ENCODE measurements around the gene TKFC.
A peak's percentile ranks its signal among the peaks of the same experiment; 100 is the strongest.

Gene TKFC

GRCh38 chr11:61295596-61295926 lies 37.5 kb upstream of the TKFC start:
- H3K27ac ChIP-seq, result no peak overlapping the region
- peaks cover 63% of the 10 kb centered on the region for H3K4me1 ChIP-seq (ENCODE audit: low read depth, poor library complexity, severe bottlenecking)
- H3K4me2 ChIP-seq, result peak overlapping the region; percentile 83; the same call in 1 of the 2 replicates
- TF ChIP-seq, protein P1, sequence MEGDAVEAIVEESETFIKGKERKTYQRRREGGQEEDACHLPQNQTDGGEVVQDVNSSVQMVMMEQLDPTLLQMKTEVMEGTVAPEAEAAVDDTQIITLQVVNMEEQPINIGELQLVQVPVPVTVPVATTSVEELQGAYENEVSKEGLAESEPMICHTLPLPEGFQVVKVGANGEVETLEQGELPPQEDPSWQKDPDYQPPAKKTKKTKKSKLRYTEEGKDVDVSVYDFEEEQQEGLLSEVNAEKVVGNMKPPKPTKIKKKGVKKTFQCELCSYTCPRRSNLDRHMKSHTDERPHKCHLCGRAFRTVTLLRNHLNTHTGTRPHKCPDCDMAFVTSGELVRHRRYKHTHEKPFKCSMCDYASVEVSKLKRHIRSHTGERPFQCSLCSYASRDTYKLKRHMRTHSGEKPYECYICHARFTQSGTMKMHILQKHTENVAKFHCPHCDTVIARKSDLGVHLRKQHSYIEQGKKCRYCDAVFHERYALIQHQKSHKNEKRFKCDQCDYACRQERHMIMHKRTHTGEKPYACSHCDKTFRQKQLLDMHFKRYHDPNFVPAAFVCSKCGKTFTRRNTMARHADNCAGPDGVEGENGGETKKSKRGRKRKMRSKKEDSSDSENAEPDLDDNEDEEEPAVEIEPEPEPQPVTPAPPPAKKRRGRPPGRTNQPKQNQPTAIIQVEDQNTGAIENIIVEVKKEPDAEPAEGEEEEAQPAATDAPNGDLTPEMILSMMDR (conservative IDR thresholded peaks at IDR 0.05; ENCODE audit: low read depth, low read length), result no peak
- no peaks in the 10 kb centered on the region for H3K27me3 ChIP-seq (ENCODE audit: insufficient read depth, low read depth)
- no peaks in the 10 kb centered on the region for H3K36me3 ChIP-seq (ENCODE audit: insufficient read depth)
- H3K4me3 ChIP-seq (IDR thresholded peaks at IDR 0.05; ENCODE audit: insufficient read depth, low read depth, low read length), result no peak overlapping the region
- no peaks in the 10 kb centered on the region for H3K79me2 ChIP-seq (ENCODE audit: insufficient read depth, low read depth)
- H4K20me1 ChIP-seq (ENCODE audit: insufficient read depth), result no peaks in the 10 kb centered on the region
- H3K9ac ChIP-seq, result no peak overlapping the region
- H2AFZ ChIP-seq (ENCODE audit: low read depth), result no peak overlapping the region

- H3K4me1 ChIP-seq (ENCODE audit: low read depth, poor library complexity, severe bottlenecking), result peaks cover 65% of the 10 kb centered on the region
- no peaks in the 10 kb centered on the region for H3K36me3 ChIP-seq (ENCODE audit: insufficient read depth)
- peak overlapping the region; percentile 43 for H3K4me2 ChIP-seq
- no peak overlapping the region for H2AFZ ChIP-seq (ENCODE audit: low read depth)
- no peaks in the 10 kb centered on the region for H4K20me1 ChIP-seq (ENCODE audit: insufficient read depth)
- TF ChIP-seq, protein P1 (conservative IDR thresholded peaks at IDR 0.05; ENCODE audit: low read depth, low read length), result no peak
- H3K4me3 ChIP-seq (IDR thresholded peaks at IDR 0.05; ENCODE audit: insufficient read depth, low read depth, low read length), result no peak overlapping the region
- H3K27ac ChIP-seq, result peak overlapping the region; percentile 42; the same call in 1 of the 2 replicates
- no peaks in the 10 kb centered on the region for H3K27me3 ChIP-seq (ENCODE audit: insufficient read depth, low read depth)
- H3K9ac ChIP-seq, result no peak overlapping the region
- H3K79me2 ChIP-seq (ENCODE audit: insufficient read depth, low read depth), result no peaks in the 10 kb centered on the region
These were observed 35.7 kb upstream of the TKFC start for GRCh38 chr11:61297341-61297740.

GRCh38 chr11:61297746-61298145 lies 35.3 kb upstream of the TKFC start:
- Histone ChIP-seq H4K20me1 (ENCODE audit: insufficient read depth) (no peaks in the 10 kb centered on the region), H3K36me3 (ENCODE audit: insufficient read depth) (no peaks in the 10 kb centered on the region), H3K27ac (peak overlapping the region; percentile 42), H3K4me2 (peak overlapping the region; percentile 43), H3K27me3 (ENCODE audit: insufficient read depth, low read depth) (no peaks in the 10 kb centered on the region), H2AFZ (ENCODE audit: low read depth) (no peak overlapping the region), H3K79me2 (ENCODE audit: insufficient read depth, low read depth) (no peaks in the 10 kb centered on the region), H3K4me1 (ENCODE audit: low read depth, poor library complexity, severe bottlenecking) (peaks cover 61% of the 10 kb centered on the region), H3K9ac (no peak overlapping the region; the same call in 1 of the 2 replicates), H3K4me3 (IDR thresholded peaks at IDR 0.05; ENCODE audit: insufficient read depth, low read depth, low read length) (no peak overlapping the region)
- TF ChIP-seq, protein P1 (conservative IDR thresholded peaks at IDR 0.05; ENCODE audit: low read depth, low read length), result no peak

- Histone ChIP-seq H3K27me3 (ENCODE audit: insufficient read depth, low read depth) (no peaks in the 10 kb centered on the region), H2AFZ (ENCODE audit: low read depth) (no peak overlapping the region), H3K27ac (peak overlapping the region; percentile 42), H3K9ac (no peak overlapping the region), H3K79me2 (ENCODE audit: insufficient read depth, low read depth) (no peaks in the 10 kb centered on the region), H3K36me3 (ENCODE audit: insufficient read depth) (no peaks in the 10 kb centered on the region), H4K20me1 (ENCODE audit: insufficient read depth) (no peaks in the 10 kb centered on the region), H3K4me2 (peak overlapping the region; percentile 43), H3K4me1 (ENCODE audit: low read depth, poor library complexity, severe bottlenecking) (peaks cover 53% of the 10 kb centered on the region), H3K4me3 (IDR thresholded peaks at IDR 0.05; ENCODE audit: insufficient read depth, low read depth, low read length) (no peak overlapping the region)
- TF ChIP-seq, protein P1 (conservative IDR thresholded peaks at IDR 0.05; ENCODE audit: low read depth, low read length), result no peak
These were observed 34.3 kb upstream of the TKFC start for GRCh38 chr11:61298663-61299244.

All from KMS-11 (cell line).